ACC112 (cell line): Measurements from ENCODE around the gene RPS6KL1.

Experiments used
- H2AFZ ChIP-seq: fragments of 200-600 bp; sonication (generic); one replicate; pipeline ENCODE4 v1.6.0; 2017; ENCODE audit warnings: antibody characterized with exemption, low read length; ENCODE audit not compliant: unreplicated experiment
- H3K27ac ChIP-seq: fragments of 200-600 bp; sonication (generic); 2 replicates; pipeline ENCODE4 v1.5.1; 2014; ENCODE audit warnings: low read depth, mild to moderate bottlenecking, antibody characterized with exemption, low read length, moderate library complexity
- H3K27me3 ChIP-seq: fragments of 200-600 bp; sonication (generic); 2 replicates; pipeline ENCODE4 v1.6.1; 2014; ENCODE audit warnings: mild to moderate bottlenecking, antibody characterized with exemption, low read length, moderate library complexity, mixed read lengths; ENCODE audit not compliant: insufficient read depth
- H3K36me3 ChIP-seq: fragments of 200-600 bp; sonication (generic); 2 replicates; pipeline ENCODE4 v1.6.1; 2016; ENCODE audit warnings: mild to moderate bottlenecking, antibody characterized with exemption, low read length, moderate library complexity, mixed read lengths; ENCODE audit not compliant: insufficient read depth
- H3K4me1 ChIP-seq: fragments of 200-600 bp; sonication (generic); one replicate; pipeline ENCODE4 v1.6.1; 2016; ENCODE audit warnings: low read length, mixed read lengths; ENCODE audit not compliant: insufficient read depth, unreplicated experiment, control insufficient read depth
- H3K4me3 ChIP-seq: fragments of 200-600 bp; sonication (generic); 2 replicates; pipeline ENCODE4 v1.5.1; 2014; ENCODE audit warnings: mild to moderate bottlenecking, low read depth, low read length
- H3K79me2 ChIP-seq: fragments of 200-600 bp; sonication (generic); one replicate; pipeline ENCODE4 v1.6.0; 2016; ENCODE audit warnings: low read length; ENCODE audit not compliant: control insufficient read depth, unreplicated experiment, insufficient read depth

The RPS6KL1 gene

DNA sequence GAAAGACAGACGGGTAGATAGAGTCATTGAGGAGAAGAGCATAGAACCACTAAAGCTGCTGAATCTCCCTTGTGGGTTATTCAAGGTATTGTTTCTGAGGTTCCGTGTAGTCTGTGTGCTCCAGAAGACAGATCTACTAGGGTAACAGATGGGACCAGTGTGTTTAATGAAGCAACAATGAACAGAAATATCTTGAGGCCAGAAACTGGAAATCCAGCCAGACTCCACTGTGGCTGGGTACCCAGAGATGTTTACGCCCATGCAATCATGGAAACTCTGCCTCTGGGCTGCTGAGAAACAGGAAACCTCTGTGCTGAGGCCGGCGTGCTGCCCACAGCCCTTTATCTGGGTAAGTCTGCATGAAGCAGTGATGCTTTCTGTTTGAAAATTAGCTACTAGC is 55.4 kb downstream of the RPS6KL1 start:
- H3K27ac ChIP-seq: no peak overlapping the region
- H3K4me3 ChIP-seq: no peak overlapping the region
- no peaks in the 10 kb centered on the region for H3K36me3 ChIP-seq
- H3K27me3 ChIP-seq: no peaks in the 10 kb centered on the region; the same call in 1 of the 2 replicates
- no peak overlapping the region for H2AFZ ChIP-seq
- H3K4me1 ChIP-seq: no peaks in the 10 kb centered on the region
- H3K79me2 ChIP-seq: no peaks in the 10 kb centered on the region

DNA sequence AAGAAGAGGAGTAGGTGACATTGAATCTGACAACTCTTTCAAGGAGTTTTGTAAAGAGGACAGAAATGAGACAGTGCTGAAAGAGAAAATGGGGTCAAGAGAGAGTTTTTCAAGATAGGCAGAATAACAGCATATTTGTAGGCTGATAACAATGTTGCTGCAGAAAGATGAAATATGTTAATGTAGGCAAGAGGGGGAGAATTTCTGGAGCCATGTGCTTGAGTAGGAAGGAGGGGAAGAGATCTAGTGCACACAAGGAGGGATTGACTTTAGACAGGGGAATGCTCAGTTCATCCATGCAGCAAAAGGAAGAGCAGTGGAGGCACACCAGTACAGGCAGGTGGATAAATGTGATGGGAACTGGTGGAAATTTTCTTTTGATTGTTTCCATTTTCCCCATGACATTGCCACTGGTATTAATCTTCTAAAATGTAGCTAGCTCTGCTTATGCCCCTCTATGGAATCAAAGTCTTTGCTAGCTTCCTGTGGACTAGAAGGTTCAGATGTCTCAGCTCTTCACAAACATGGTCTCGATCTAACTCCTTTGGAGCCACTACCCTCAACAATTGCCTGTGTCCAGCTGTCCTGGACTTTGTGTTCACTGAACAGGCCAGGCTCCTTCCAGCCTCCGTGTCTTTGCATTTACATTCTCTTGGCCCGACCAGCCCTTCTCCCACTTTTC is 56.2 kb downstream of the RPS6KL1 start:
- H3K36me3 ChIP-seq: no peaks in the 10 kb centered on the region
- H3K27me3 ChIP-seq: no peaks in the 10 kb centered on the region; the same call in 1 of the 2 replicates
- no peaks in the 10 kb centered on the region for H3K4me1 ChIP-seq
- no peak overlapping the region for H2AFZ ChIP-seq
- no peak overlapping the region for H3K4me3 ChIP-seq
- H3K79me2 ChIP-seq: no peaks in the 10 kb centered on the region
- no peak overlapping the region for H3K27ac ChIP-seq

DNA sequence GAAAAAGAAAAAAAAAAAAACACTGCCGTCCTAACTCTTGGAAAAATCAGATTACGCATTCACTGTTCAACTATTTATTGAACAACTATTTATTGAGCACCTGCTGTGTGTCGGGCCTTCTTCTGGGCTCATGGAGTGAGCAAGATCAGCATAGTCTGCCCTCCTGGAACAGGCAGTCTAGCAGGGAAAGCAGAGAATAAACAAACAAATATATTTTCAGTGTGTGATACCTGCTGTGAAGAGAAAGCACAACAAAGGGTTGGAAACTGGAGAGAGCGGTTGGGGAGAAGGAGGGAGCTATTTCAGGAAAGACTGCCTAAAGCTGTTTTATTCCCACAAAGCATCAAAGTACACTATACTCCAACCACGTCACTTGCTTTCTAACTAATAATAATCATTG is 57.9 kb downstream of the RPS6KL1 start:
- Histone ChIP-seq H3K27ac (no peak overlapping the region), H3K36me3 (no peaks in the 10 kb centered on the region), H2AFZ (no peak overlapping the region), H3K27me3 (no peaks in the 10 kb centered on the region; the same call in 1 of the 2 replicates), H3K4me3 (no peak overlapping the region), H3K4me1 (no peaks in the 10 kb centered on the region), H3K79me2 (no peaks in the 10 kb centered on the region)

DNA sequence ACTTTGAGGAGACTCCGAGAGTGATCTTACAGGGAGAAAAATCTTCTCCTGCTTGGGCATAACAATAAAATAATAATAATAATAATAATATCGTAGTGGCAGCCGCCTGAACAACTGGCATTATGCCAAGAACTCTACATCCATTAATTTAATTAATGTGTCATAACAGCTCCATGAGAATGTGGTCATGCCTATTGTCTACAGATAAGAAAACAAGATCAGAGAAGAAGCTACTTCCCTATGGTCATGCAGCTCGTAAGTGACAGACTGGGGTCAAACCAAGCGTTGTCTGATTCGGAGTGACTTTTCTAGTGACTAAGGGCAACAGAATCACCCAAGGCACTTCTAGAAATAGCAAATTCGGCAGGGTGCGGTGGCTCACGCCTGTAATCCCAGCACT is 58.9 kb downstream of the RPS6KL1 start:
- Histone ChIP-seq H3K4me1 (no peaks in the 10 kb centered on the region), H3K4me3 (no peak overlapping the region), H3K36me3 (no peaks in the 10 kb centered on the region), H2AFZ (no peak overlapping the region), H3K27ac (no peak overlapping the region), H3K79me2 (no peaks in the 10 kb centered on the region), H3K27me3 (no peaks in the 10 kb centered on the region; the same call in 1 of the 2 replicates)

DNA sequence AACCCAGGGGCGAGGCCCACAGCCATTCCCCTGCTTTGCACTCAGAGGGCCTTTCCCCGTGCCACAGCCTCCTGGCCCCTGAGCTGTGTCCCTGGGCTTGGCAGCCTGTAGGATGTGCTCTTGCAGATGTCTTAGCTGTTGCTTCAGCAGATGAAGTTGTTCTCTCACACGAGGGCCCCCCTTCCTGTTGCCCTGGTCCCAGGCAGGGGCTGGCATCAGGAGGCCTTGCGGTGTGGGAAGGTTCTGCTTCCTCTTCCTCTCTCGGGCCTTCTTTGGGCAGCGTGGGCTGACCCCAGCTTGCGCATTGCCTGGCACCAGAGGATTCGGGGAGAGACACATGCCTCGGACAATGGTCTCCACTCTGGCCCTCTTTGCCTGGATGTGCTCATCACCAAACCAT is 59.8 kb downstream of the RPS6KL1 start:
- Histone ChIP-seq H3K27ac (no peak overlapping the region), H3K79me2 (no peaks in the 10 kb centered on the region), H3K4me3 (no peak overlapping the region), H3K4me1 (no peaks in the 10 kb centered on the region), H3K27me3 (no peaks in the 10 kb centered on the region; the same call in 1 of the 2 replicates), H3K36me3 (no peaks in the 10 kb centered on the region), H2AFZ (no peak overlapping the region)

DNA sequence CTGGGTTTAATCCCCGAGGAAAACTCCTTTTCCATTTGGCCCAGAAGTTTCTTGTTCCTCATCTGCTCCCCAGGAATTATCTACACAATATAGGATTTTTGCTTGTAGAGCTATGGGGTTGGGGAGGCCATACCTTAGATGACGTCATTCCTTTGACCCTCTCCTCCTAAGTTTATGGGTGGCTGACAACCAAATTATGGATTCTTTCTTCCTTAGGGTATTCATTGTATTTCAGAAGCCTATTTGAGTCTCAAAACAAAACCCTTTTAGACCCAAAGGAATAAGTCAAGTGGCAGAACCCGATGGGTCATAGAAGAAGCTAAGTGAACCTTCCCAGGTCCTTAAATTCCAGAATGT is 61.3 kb downstream of the RPS6KL1 start:
- H3K27ac ChIP-seq: no peak overlapping the region
- H3K79me2 ChIP-seq: no peaks in the 10 kb centered on the region
- no peaks in the 10 kb centered on the region for H3K4me1 ChIP-seq
- H3K27me3 ChIP-seq: no peaks in the 10 kb centered on the region
- H3K4me3 ChIP-seq: no peak overlapping the region
- H3K36me3 ChIP-seq: no peaks in the 10 kb centered on the region
- H2AFZ ChIP-seq: no peak overlapping the region

DNA sequence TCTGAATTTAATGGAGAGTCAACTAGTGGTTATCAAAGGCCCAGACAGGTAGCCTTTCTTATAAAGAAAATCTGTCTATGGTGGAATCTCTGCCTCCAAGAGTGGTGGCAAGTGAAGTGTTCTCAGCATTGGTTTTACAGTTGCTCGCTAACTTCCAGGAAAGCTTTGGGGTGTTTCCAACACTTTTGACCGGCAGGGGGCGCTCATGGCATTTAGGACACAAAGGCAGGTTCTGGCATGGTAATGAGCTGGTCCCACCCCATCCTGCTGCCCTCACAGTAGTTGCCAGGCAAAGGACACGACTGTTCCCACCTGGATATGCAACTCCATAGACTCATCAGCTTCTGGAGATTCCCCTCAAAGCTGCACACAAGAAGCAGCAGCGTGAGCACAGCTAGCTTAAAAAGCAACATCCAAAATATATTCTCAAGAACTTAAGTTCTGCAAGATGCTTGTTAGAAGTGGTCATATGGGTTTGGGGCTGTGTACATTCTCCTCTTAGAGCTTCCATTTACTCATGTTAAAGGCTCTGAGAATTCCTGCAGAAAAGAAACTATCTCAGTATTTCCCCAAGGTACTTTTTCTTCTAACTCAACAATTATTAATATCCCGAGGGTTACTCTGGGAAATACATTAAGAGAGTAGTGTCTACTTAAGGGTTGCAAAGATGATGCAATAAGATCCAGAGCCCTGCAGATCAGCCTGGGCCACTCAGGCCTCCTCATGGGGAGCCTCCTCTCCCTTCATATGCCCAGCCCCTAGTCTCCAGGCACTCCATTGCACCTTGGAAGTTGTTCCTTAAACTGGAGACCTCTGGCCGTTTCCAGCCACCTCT is 61.9 kb downstream of the RPS6KL1 start:
- no peaks in the 10 kb centered on the region for H3K27me3 ChIP-seq
- H3K36me3 ChIP-seq: no peaks in the 10 kb centered on the region
- no peak overlapping the region for H3K27ac ChIP-seq
- no peak overlapping the region for H2AFZ ChIP-seq
- H3K4me1 ChIP-seq: no peaks in the 10 kb centered on the region
- H3K79me2 ChIP-seq: no peaks in the 10 kb centered on the region
- no peak overlapping the region for H3K4me3 ChIP-seq

DNA sequence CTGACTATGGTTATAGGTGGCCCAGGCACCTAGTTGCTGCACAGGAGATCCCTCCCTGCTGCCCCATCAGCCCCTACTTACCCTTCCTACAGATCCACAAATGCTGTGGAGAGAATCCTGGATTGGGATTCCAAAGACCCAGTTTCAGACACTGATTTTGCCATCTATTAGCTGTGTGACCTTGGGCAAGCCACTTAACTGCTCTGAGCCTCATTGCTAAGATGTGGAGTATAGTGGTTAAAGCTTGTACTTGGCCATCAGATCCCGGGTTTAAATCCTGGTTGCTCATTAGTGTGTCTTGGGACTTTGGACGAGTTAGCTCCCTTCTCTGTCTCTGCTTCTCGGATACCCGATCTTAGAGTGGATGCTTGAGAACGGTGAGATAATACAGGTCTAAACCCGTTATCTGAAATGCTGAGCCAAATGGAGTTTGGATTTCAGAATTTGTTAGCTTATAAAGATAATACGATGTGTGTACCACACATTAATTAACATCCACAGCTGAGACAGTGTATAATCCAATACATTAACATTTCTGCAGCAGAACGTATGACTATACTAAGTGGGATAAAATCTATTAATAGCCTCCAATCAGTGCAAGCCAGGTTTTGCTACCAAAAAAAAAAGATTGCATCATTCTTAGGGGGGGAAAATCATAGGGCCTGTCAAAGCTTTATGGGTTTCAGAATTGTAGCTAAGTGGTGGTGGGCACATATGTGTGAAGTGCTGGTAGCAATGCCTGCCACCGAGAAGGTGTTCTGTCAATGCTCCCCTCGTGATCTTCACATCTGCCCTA is 63.1 kb downstream of the RPS6KL1 start:
- Histone ChIP-seq H3K27ac (no peak overlapping the region), H2AFZ (no peak overlapping the region), H3K36me3 (no peaks in the 10 kb centered on the region), H3K27me3 (no peaks in the 10 kb centered on the region), H3K4me3 (no peak overlapping the region), H3K4me1 (no peaks in the 10 kb centered on the region), H3K79me2 (no peaks in the 10 kb centered on the region)

DNA sequence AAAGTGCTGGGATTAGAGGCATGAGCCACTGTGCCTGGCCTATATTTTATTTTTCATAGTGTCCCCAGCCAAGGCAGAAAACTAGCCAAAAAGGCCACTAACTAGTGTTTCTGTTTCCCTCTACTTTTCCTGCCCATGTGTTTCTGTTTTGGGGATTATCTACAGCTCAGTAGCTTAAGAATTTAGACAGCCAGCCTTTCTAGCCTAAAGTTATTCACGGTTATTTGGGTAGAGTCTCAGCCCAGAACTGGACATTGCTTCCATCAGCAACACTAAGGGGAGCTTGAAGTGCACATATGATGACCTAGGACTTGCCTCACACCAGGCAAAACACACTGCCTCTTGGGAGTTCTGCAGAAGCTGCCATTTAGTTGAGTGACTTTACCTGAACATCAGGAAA is 65.0 kb downstream of the RPS6KL1 start:
- Histone ChIP-seq H3K27me3 (no peaks in the 10 kb centered on the region), H3K27ac (no peak overlapping the region), H3K36me3 (no peaks in the 10 kb centered on the region), H2AFZ (no peak overlapping the region), H3K79me2 (no peaks in the 10 kb centered on the region), H3K4me3 (no peak overlapping the region), H3K4me1 (peaks cover 5% of the 10 kb centered on the region)

DNA sequence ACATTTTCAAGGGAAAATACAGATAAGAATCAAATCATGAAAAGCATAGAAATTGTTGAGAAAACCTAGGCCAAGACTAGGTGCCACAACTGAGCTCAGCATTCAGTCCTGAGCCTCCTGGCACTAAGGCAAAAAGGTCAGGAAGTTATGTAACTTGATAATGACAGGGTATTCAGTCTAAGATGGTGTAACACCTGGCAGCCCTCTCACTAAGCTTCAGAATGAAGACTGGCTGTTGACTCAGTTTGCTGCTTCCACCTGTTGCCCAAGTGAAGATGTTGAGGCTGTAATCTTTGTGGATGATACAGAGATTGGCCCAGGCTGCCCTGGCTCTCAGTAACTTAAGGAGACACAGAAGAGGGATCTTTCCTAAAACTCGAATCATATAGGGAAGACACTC is 66.7 kb downstream of the RPS6KL1 start:
- Histone ChIP-seq H3K79me2 (no peaks in the 10 kb centered on the region), H2AFZ (no peak overlapping the region), H3K4me1 (peaks cover 12% of the 10 kb centered on the region), H3K27ac (no peak overlapping the region), H3K4me3 (no peak overlapping the region), H3K27me3 (no peaks in the 10 kb centered on the region), H3K36me3 (no peaks in the 10 kb centered on the region)
